SK-N-DZ (cell line): ENCODE results near the gene SNRPE.

Source experiments
- DNase-seq: peaks from one replicate; pipeline ENCODE4 v3.0.0-alpha.2; 2015; ENCODE audit warnings: low spot score
- small RNA-seq, 2 experiments: library from RNA; depleted of rRNA; stranded (forward); fragments of <200 nt; gene quantifications; one replicate each; pipeline ENCODE3, GENCODE V24; 2014

Gene SNRPE

DNA sequence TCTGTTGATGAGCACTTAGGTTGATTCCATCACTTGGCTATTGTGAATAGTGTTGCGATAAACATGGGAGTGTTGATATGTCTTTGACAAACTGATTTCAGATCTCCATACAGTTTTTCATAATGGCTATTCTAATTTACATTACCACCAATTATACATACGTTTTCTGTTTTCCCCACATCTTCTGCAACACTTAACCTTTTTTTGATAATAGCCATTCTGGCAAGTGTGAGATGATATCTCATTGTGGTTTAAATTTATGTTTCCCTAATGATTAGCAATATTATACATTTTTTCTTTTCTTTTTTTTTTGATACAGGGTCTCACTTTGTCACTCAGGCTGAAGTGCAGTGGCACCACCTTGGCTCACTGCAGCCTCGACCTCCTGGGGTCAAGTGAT lies 17.0 kb downstream of the SNRPE start:
- no peak for DNase-seq

DNA sequence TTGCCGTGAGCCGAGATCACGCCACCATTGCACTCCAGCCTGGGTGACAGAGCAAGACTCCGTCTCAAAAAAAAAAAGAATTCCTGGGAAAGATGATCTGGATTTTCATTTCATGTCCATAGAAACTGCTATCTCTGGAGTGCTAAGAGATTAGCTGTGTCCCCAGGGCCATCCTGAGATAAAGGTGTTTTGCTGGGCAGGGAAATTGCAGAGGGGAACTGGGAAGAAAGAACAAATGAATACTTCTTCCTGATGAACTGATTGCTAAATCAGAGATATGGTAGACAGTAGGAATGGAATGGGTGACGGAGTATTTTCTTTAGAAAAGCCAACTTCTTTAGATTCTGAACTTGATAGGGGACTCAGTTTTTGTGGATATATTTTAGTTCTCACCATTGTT lies 19.2 kb downstream of the SNRPE start:
- DNase-seq = no peak

DNA sequence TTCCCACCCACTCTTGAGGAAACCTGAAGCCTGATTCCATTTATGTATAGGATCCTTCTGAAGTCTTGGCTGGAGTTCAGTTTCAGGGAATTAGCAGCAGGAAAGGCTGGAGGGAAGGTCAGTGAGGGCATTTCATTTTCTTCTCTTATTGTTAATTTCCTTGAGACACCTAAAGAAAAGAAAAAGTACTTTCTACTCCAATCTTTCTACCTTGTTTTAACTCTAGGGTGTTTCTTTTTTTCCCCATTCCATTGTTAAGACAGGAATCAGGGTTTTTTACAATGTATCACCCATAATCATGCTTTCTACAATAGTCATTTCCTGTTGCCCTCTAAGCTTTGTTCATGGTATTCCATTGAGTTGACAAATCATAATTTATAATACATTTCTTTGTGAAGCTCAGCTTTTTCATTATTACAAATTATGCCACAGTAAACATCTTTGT lies 27.4 kb downstream of the SNRPE start:
- DNase-seq = no peak

DNA sequence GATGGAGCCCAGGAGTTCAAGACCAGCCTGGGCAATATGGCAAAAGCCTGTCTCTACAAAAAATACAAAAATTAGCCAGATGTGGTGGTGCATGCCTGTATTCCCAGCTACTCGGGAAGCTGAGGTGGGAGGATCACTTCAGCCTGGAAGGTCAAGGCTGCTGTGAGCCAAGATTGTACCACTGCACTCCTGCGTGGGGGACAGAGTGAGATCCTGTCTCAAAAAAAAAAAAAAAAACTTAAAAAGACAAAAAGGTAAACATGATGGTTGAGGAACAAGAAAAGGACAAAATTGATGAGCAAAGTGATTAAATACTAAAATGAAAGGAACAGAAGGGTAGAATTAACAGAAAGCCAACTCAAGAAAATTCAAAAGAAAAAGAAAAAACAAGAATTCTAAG lies 30.6 kb downstream of the SNRPE start:
- DNase-seq = no peak

DNA sequence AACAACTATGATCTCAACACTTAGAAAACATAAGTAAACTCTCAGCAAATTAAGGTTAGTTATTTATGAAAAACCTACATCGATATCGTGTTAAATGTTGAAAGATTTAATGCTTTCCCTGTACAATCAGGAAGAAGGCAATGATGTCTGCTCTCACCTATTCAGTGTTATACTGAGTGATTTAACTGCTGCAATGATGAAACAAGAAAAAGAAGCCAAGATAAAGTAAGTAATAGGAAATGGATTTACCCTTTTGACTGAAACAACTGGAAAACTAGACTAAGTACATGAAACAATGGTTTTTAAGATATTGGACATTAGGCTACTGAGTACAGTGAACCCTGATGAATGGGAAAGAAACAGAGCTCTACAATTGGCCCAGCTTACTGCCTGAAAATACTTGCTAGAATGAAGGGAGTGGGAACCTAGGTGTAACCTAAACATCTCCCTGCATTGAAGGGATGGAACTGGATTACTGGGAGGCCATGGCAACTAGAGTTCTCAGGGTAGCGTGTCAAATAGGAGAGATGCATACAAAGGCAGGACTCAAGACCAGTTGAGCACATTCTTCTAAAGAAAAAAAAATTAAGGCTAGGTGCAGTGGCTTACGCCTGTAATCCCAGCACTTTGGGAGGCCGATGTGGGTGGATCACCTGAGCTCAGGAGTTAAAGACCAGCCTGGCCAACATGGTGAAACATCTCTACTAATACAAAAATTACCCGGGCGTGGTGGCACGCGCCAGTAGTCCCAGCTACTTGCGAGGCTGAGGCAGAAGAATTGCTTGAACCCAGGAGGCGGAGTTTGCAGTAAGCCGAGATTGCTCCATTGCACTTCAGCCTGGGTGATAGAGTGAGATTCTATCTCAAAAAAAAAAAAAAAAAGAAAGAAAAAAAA lies 37.3 kb downstream of the SNRPE start:
- DNase-seq = no peak

DNA sequence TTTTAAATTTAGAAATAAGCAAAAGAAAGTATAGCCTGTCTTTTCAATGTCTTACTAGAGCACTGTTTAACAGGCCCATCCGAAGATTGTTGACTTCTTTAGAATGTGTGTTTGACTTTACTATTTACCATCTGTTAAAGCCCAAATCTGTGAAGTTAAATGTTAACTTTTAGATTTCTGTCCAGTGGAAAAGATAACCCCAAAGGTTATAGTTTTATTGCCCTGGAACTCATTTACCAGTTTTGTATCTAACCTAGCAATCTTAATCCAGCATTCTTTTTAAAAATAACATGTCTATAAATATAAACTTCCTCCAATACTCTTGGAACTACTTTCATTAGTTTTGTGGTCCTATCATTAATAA lies 37.9 kb downstream of the SNRPE start:
- no peak for DNase-seq

DNA sequence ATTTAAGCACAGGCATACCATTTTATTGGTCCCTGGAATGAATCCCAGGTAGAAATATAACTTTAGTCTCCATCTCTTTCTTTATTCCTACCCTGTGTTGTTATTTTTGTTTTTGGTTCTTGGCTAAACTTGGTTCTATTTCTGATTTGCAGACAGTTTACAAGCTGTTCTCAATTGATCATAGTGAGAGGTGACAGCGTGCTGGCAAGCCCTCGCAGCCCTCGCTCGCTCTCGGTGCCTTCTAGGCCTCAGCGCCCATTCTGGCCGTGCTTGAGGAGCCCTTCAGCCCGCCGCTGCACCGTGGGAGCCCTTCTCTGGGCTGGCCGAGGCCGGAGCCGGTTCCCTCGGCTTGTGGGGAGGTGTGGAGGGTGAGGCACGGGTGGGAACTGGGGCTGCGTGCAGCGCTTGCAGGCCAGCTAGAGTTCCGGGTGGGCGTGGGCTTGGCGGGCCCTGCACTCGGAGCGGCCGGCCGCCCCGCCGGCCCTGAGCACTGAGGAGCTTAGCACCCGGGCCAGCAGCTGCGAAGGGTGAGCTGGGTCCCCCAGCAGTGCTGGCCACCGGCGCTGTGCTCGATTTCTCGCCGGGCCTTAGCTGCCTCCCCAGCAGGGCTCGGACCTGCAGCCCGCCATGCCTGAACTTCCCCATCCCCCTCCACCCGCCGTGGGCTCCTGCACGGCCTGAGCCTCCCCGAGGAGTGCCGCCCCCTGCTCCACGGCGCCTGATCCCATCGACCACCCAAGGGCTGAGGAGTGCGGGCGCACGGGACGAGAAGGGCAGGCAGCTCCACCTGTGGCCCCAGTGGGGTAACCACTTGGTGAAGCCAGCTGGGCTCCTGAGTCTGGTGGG lies 38.7 kb downstream of the SNRPE start:
- DNase-seq = no peak

DNA sequence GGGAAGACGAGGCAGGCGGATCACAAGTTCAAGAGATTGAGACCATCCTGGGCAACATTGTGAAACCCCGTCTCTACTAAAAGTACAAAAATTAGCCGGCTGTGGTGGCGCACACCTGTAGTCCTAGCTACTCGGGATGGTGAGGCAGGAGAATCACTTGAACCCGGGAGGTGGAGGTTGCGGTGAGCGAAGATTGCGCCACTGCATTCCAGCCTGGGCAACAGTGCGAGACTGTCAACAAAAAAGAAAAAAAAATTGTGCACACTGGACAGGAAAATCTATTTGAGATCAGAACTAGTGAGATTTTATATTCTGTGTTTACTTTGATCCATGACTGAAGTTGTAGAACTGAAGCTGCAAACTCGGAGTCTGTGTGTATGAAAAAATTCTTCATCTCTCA lies 40.2 kb downstream of the SNRPE start:
- DNase-seq = no peak

DNA sequence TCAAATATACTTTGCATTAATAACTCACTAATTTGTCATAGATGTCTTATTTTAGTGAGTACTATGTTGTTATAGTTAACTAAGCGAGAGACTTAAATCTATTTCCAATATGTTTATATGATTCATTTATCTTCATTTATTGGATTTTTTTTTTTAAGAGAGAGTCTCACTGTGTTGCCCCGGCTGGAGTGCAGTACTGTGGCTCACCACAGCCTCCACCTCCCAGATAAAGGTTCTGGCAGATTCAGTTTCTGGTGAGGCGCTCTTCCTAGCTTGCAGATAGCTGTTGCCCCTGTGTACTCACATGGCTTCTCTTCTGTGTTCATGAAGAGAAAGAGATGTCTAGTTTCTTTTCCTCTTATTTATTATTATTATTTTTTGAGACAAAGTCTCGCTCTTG lies 43.9 kb downstream of the SNRPE start:
- DNase-seq = no peak

DNA sequence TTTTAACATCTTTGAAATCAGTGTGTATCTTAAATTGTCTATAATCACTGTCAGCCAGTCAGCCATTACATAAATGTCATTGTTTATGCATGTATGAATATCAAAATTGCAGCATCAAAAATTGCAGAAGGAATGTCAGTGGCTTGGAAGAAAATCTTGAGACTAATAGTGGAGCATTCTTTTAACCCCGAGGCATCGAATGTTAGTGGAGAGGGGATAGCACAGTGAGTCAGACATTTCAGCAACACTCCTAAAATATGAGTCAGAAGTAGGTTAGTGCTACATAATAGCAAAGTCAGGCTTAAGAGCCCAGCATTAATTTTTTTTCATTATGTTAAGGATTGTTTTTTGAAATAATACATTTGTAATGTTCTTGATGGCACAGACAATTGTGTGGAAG lies 45.5 kb downstream of the SNRPE start:
- no peak for DNase-seq

DNA sequence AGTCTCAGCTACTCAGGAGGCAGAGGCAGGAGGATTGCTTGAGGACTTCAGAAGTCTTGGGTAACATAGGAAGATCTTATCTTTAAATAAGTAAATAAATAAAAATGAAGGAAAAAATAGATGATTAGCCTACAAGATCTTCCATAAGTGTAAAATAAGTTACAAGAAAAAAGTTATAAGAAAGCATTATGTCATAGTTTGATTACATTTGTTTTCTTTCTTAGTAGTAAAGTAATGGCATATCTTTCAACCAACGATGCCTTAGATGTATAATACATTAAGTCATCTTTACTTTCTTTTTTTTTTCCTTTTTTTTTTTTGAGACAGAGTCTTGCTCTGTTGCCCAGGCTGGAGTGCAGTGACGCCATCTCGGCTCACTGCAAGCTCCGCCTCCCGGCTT lies 46.5 kb downstream of the SNRPE start:
- no peak for DNase-seq

DNA sequence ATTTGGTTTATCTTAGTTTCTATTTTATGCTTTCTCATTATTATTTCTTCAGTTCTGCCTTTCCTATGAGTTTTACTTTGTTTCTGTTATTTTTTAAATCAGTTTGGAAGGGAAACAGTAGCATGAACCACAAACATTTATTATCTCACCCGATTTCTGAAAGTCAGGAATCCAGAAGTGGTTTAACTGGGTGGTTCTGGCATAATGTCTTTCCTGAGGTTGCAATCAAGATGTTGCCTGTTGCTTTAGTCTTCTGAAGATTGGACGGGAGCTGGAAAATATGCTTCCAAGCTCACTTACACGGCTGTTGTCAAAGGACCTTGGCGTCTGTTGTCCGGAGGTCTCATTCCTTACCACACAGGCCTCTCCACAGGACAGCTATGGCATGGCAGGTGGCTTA lies 50.4 kb downstream of the SNRPE start:
- no peak for DNase-seq

DNA sequence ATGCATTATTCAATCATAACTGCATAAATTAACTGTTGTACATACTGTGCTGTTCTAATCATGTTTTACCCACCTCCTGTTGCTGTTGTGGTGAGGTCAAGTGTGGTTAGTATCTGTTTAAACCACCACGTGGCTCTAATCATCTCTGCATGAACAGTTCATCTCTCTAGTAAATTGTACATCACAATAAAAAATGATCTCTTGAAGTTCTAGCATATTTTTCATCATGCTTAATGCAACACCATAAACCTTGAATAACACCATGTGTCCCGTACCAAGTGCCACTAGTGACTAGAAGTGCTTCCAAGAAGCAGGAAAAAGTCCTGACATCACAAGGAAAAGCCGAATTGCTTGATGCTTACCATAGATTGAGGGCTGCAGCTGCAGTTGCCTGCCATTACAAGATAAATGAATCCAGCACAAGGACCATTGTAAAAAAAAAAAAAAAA lies 51.7 kb downstream of the SNRPE start:
- DNase-seq = no peak

DNA sequence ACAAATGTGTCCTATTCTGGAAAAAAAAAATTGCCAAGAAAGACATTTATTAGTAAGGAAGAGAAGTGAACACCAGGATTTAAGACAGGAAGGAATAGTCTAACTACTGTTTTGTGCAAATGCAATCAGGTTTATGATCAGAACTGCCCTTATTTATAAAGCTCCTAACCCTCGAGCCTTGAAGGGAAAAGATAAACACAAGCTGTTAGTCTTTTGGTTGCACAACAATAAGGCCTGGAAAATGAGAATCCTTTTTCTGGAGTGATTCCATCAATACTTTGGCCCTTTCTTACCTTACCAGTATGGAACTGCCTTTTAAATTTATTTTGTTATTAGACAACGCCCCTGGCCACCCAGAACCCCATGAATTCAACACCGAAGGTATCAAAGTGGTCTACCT lies 52.9 kb downstream of the SNRPE start:
- DNase-seq = no peak

DNA sequence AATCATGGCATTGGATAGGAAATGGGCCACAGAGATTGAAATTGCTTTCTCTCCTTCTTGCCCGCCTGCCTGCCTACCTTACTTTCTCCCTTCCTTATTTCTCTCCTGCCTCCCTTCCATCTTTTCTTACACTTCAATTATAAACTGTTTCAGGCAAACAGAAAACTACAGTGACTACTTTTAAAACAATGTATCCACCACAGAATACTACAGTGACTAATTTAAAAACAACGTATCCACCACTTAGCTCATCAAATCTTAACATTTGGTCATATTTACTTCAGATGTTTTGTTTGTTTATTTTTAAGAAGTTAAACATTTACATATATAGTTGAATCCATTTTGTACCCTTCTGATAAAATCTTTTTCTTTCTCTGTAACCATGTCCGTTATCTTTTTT lies 54.4 kb downstream of the SNRPE start:
- DNase-seq = no peak

DNA sequence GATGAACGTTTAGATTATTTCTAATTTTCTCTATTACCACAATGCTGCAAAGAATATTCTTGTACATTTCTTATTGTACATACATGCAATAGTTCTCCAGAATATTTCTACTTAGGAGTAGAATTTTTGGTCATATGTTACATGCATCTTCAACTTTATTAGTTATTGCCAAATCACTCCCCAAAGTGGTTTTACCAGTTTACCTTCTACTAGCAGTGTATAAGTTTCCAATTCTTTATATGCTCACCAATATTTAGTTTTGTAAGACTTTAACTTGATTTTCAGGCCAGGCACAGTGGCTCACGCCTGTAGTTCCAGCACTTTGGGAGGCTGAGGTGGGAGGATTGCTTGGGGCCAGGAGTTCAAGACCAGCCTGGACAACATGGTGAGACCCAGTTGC lies 55.4 kb downstream of the SNRPE start:
- no peak for DNase-seq

Small RNA genes lying within 50 kb of the gene (small RNA-seq; reads per million reads assigned to genes)
- gene HSPE1P6 = 0 reads per million in 2 experiments
